Keratinocyte (primary cell): ENCODE measurements around the gene TENM4.

ENCODE experiments used
- EZH2 ChIP-seq: IDR thresholded peaks from one replicate; pipeline ENCODE4 v1.6.1; 2012; ENCODE audit warnings: inconsistent platforms, mild to moderate bottlenecking, low read length, moderate library complexity
- TF ChIP-seq, protein P1 (sequence below), 3 experiments: IDR thresholded peaks in 1 of 3; conservative IDR thresholded peaks in 1 of 3; optimal IDR thresholded peaks in 1 of 3; 2 replicates in 2 of 3; 3 replicates in 1 of 3; pipeline versions ENCODE3 to v1.5.1; 2011; ENCODE audit warnings: low read length in 3 of 3, mild to moderate bottlenecking in 3 of 3, moderate library complexity in 2 of 3, control low read depth in 1 of 3, inconsistent platforms in 1 of 3; ENCODE audit not compliant: insufficient read depth in 2 of 3; ENCODE audit errors: extremely low read depth in 1 of 3

GRCh38 chr11:78938971-78939370, 501.9 kb downstream of the TENM4 start:
- TF ChIP-seq, protein P1, sequence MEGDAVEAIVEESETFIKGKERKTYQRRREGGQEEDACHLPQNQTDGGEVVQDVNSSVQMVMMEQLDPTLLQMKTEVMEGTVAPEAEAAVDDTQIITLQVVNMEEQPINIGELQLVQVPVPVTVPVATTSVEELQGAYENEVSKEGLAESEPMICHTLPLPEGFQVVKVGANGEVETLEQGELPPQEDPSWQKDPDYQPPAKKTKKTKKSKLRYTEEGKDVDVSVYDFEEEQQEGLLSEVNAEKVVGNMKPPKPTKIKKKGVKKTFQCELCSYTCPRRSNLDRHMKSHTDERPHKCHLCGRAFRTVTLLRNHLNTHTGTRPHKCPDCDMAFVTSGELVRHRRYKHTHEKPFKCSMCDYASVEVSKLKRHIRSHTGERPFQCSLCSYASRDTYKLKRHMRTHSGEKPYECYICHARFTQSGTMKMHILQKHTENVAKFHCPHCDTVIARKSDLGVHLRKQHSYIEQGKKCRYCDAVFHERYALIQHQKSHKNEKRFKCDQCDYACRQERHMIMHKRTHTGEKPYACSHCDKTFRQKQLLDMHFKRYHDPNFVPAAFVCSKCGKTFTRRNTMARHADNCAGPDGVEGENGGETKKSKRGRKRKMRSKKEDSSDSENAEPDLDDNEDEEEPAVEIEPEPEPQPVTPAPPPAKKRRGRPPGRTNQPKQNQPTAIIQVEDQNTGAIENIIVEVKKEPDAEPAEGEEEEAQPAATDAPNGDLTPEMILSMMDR (optimal IDR thresholded peaks at IDR 0.05 in 1 of 3, IDR thresholded peaks at IDR 0.05 in 1 of 3, conservative IDR thresholded peaks at IDR 0.05 in 1 of 3; ENCODE audit: extremely low read depth in 1 of 3, insufficient read depth in 2 of 3, low read length in 3 of 3), result no peak
- TF ChIP-seq EZH2, result no peak
